ENCODE measurements around the gene ANKLE1.

GRCh38 chr19:17263712-17264640 lies 17.7 kb upstream of the ANKLE1 start:
- TF ChIP-seq CTCF (IDR thresholded peaks at IDR 0.05; ENCODE audit: extremely low read depth in 1 of 2, insufficient read depth in 1 of 2, low read depth in 1 of 2, low read length in 2 of 2) (no peak), EZH2 (IDR thresholded peaks at IDR 0.05; ENCODE audit: borderline replicate concordance, low read depth, low read length, severe bottlenecking) (no peak), POLR2A (IDR thresholded peaks at IDR 0.05; ENCODE audit: low read depth, low read length) (no peak), MYC (IDR thresholded peaks at IDR 0.05; ENCODE audit: low read depth, low read length) (no peak), FOS (IDR thresholded peaks at IDR 0.05; ENCODE audit: borderline replicate concordance, insufficient read depth, low read length) (no peak), POLR2AphosphoS5 (IDR thresholded peaks at IDR 0.05; ENCODE audit: insufficient read depth, low read depth, low read length) (no peak), JUN (IDR thresholded peaks at IDR 0.05; ENCODE audit: borderline replicate concordance, insufficient read depth, insufficient read length, low read depth) (no peak)
